Tibial nerve (tissue), 4 donors: ENCODE data around the gene PVALEF. TPM values are rescaled to one million over a fixed set of nuclear protein-coding genes. Genes with fewer than 3 reads are reported as not detected.

Experiments used
- DNase-seq, 2 donors: peaks; one replicate each; pipeline ENCODE4 v3.0.0-alpha.2; 2019; ENCODE audit warnings: low spot score in 2 of 2
- H3K27ac ChIP-seq, 4 donors: fragments of 200-600 bp; sonication (generic) in 3 of 4; one replicate each; pipeline ENCODE4 v1.5.1; 2017 to 2019; ENCODE audit warnings: mild to moderate bottlenecking in 1 of 4
- H3K27me3 ChIP-seq, 2 donors: fragments of 200-600 bp; sonication (generic) in 1 of 2; one replicate each; pipeline versions ENCODE4 v1.5.1 to v1.6.0; 2017 to 2019
- H3K36me3 ChIP-seq, 3 donors: fragments of 200-600 bp; sonication (generic); one replicate each; pipeline ENCODE4 v1.5.1; 2018 to 2019
- H3K4me1 ChIP-seq, 4 donors: fragments of 200-600 bp; sonication (generic) in 3 of 4; one replicate each; pipeline ENCODE4 v1.5.1; 2017 to 2019
- H3K4me3 ChIP-seq, 4 donors: fragments of 200-600 bp; sonication (generic) in 3 of 4; one replicate each; pipeline ENCODE4 v1.5.1; 2017 to 2019; ENCODE audit warnings: mild to moderate bottlenecking in 1 of 4, moderate library complexity in 1 of 4
- H3K9me3 ChIP-seq, 4 donors: fragments of 200-600 bp; sonication (generic) in 3 of 4; one replicate each; pipeline ENCODE4 v1.5.1; 2017 to 2019
- EP300 ChIP-seq, 2 donors: sonication (generic); formaldehyde crosslinking; IDR thresholded peaks; one replicate each; pipeline ENCODE4 v1.6.1; 2017; ENCODE audit warnings: antibody characterized with exemption in 2 of 2, mild to moderate bottlenecking in 1 of 2
- POLR2A ChIP-seq, 2 donors: fragments of 450-650 bp; IDR thresholded peaks; one replicate each; pipeline ENCODE4 v1.6.1; 2017; ENCODE audit warnings: antibody characterized with exemption in 2 of 2, mild to moderate bottlenecking in 2 of 2, moderate library complexity in 2 of 2
- WGBS, 2 donors: methylation state at CpG; one replicate each; pipeline ENCODE4 v1.1.5; 2018; 5-methylcytosine and 5-hydroxymethylcytosine counted together
- total RNA-seq, 4 donors: library from RNA; depleted of rRNA; stranded (reverse); fragments of >200 nt; gene quantifications; one replicate each; pipeline ENCODE4 v1.1.0, GENCODE V29; 2016
- TF ChIP-seq, protein P1 (sequence below), 5 experiments: fragments of 200-600 bp in 3 of 5; fragments of 450-650 bp in 2 of 5; sonication (generic) in 3 of 5; IDR thresholded peaks; one replicate each; pipeline ENCODE4 v1.5.1; 2016 to 2019; ENCODE audit warnings: antibody characterized with exemption in 5 of 5, mild to moderate bottlenecking in 3 of 5, moderate library complexity in 2 of 5

Gene PVALEF
- total RNA-seq, 4 donors from 2014 or later, result not detected

DNA sequence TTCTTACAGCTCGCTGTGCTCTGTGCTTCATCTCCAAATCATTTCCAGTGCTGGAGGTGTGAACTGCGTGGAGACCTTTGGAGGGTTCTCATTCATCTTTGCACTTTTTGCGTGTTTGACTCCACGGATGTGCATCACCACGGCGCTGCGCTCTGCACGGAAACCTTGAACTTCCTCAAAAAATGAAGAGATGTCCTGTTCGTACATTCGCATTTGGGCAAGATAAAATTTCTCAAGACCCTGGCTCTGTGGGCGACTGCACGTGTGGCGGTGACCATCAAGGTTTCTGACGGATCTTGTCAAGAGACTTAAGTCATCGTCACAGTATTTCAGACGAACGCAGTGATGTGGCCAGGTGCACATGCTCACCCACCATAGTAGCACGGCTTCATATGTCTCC is 10.3 kb upstream of the PVALEF start:
- DNase-seq, result no peak
- Histone ChIP-seq H3K9me3 (no peaks in the 10 kb centered on the region), H3K4me1 (peaks cover 0 to 27% (median 0%) of the 10 kb centered on the region in 4 donors), H3K36me3 (no peaks in the 10 kb centered on the region), H3K27me3 (no peaks in the 10 kb centered on the region), H3K4me3 (no peak overlapping the region), H3K27ac (no peak overlapping the region)
- WGBS, 2 donors, result 93 to 94% methylated on average over 18 of the region's 18 CpGs
- TF ChIP-seq, protein P1, sequence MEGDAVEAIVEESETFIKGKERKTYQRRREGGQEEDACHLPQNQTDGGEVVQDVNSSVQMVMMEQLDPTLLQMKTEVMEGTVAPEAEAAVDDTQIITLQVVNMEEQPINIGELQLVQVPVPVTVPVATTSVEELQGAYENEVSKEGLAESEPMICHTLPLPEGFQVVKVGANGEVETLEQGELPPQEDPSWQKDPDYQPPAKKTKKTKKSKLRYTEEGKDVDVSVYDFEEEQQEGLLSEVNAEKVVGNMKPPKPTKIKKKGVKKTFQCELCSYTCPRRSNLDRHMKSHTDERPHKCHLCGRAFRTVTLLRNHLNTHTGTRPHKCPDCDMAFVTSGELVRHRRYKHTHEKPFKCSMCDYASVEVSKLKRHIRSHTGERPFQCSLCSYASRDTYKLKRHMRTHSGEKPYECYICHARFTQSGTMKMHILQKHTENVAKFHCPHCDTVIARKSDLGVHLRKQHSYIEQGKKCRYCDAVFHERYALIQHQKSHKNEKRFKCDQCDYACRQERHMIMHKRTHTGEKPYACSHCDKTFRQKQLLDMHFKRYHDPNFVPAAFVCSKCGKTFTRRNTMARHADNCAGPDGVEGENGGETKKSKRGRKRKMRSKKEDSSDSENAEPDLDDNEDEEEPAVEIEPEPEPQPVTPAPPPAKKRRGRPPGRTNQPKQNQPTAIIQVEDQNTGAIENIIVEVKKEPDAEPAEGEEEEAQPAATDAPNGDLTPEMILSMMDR (IDR thresholded peaks at IDR 0.05), result no peak
- TF ChIP-seq POLR2A (IDR thresholded peaks at IDR 0.05) (no peak), EP300 (IDR thresholded peaks at IDR 0.05) (no peak)

DNA sequence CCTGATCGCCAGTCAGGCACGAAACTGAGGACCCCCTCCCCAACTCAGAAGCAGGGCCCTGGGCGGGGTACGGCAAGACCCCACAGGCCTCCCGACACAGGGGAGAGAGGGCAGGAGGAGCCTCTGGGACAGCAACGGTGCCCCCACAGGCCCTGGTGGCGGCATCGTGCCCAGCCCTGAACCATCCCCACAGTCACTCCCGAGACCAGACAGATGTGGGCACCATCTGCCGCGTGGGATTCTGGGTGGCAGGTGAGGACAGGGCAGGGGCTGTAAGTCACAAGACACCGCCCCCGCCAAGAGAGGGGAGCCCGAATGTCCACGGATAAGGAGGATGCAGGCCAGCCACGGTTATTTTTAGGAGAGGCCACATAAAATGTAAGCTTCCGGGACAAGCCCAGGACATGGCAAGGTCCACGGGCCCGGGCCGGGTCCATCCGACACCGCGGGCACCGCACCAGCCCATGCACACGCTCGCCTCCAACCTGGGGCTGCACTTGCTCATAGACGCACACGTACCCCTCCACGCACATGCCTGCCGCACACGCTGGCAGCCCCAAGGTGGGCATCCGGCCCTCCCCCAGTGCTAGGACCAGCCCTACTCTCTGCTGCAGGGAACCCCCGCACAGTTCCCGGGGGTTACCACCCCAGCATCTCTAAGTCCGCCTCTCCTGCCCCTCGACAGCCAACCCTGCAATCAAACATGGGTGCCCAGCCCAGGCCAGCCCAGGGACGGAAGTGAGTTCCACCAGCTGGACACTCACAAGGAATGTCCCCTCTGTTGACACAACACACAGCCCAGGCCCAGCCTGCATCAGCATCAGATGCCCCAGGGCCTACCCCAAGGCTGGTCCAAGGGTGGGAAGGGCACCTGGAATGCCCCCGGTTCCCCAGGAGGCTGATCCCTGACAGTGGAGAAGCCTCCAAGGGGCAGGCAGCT is 8.2 kb upstream of the PVALEF start:
- no peaks in the 10 kb centered on the region for H3K9me3 ChIP-seq
- no peak overlapping the region for H3K27ac ChIP-seq
- no peak for DNase-seq
- TF ChIP-seq POLR2A (IDR thresholded peaks at IDR 0.05) (no peak), EP300 (IDR thresholded peaks at IDR 0.05) (no peak)
- TF ChIP-seq, protein P1 (IDR thresholded peaks at IDR 0.05), result no peak
- H3K4me3 ChIP-seq, result no peak overlapping the region
- no peaks in the 10 kb centered on the region for H3K36me3 ChIP-seq
- no peaks in the 10 kb centered on the region for H3K27me3 ChIP-seq
- 87 to 94% methylated on average over 35 to 36 of the region's 38 CpGs for WGBS, 2 donors
- H3K4me1 ChIP-seq, result peaks cover 0 to 25% (median 0%) of the 10 kb centered on the region in 4 donors

DNA sequence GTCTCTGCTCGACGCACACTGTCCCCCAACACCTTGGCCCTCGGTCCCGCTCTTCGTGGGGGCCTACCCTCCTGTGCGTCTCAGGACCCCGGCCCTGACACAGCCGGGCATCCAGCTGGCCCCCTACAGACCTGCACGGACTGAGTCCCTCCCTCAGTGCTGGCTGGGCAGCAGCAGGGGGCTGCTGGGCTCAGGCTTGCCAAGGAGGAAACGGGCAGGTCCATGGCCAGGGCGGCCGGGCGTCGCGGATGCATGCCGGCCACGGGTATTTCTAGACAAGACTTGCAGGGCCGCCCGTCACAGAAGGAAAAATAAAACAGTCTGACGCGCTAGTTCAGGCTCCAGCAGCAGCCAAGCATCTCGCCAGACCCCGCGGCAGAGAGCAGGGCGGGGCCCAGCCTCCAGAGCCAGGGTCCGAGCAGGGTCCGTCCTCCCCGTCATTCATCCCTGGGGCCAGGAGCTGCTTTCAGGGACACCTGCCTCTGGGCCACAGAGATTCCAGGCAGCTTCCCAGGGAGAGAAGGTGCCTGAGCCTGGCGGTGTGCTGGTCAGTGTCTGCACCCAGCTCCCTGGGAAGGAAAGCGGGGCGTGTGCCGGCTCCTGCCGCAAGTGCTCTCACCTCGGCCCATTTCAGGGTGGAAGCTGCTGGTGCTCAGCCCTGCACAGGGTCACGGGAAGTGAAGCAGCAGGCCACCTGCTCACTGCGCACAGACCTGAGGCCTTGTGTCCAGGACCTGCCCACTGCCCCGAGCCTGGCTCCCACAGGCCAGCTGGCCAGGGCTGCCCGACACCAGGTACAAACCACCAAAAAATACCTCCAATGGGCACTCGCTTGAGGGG is 7.2 kb upstream of the PVALEF start:
- no peak for DNase-seq
- Histone ChIP-seq H3K27ac (no peak overlapping the region), H3K9me3 (no peaks in the 10 kb centered on the region), H3K4me3 (no peak overlapping the region), H3K36me3 (no peaks in the 10 kb centered on the region), H3K27me3 (no peaks in the 10 kb centered on the region), H3K4me1 (peaks cover 0 to 15% (median 0%) of the 10 kb centered on the region in 4 donors)
- TF ChIP-seq, protein P1 (IDR thresholded peaks at IDR 0.05), result no peak
- TF ChIP-seq EP300 (IDR thresholded peaks at IDR 0.05) (no peak), POLR2A (IDR thresholded peaks at IDR 0.05) (no peak)
- WGBS, 2 donors, result 90 to 93% methylated on average over 28 to 31 of the region's 39 CpGs

DNA sequence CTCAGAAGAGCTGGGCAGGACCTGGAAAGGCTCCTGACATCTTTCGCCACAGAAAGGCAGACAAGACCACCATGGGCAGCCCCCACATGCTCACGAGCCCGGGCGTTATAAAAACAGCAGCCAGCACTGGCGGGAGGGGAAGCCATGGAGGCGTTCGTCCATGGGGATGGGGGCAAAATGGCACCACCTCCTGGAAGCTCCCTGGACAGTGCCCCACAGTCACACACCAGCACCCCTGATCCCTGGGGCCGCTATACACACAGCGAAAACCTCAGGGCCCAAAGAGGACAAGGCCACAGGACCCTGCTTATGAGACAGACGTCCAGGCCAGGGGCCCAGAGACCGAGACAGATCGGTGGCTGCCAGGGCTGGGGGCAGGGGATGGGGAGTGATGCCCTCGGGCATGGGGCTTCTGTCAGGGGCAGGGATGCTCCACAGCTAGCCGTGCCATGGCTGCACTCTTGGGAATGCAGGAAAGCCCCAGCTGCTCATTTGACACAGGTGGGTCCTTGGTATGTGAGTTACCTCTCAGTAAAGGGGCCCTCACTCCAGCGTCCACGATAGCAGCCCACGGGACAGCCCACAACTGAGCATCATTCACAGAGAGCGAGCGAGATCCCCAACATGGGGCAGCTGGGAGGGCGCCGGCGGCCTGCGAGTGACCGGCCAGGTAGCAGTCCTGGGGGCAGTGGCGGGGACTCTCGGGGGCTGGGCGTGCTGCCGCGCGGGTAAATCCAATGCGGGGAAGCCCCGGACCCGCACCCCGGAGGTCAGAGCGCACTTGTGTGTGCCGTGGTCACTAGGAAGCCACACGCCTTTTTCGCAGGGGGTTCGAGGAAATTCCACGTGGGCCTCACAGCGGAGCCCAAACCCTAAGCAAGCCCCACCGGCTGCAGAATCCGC is 6.4 kb upstream of the PVALEF start:
- 88 to 91% methylated on average over 33 to 40 of the region's 43 CpGs for WGBS, 2 donors
- DNase-seq, result no peak
- no peaks in the 10 kb centered on the region for H3K9me3 ChIP-seq
- peaks cover 0 to 20% (median 0%) of the 10 kb centered on the region in 4 donors for H3K4me1 ChIP-seq
- H3K27me3 ChIP-seq, result no peaks in the 10 kb centered on the region
- H3K4me3 ChIP-seq, result no peak overlapping the region
- H3K27ac ChIP-seq, result no peak overlapping the region
- no peaks in the 10 kb centered on the region for H3K36me3 ChIP-seq
- no peak for TF ChIP-seq EP300 (IDR thresholded peaks at IDR 0.05)
- TF ChIP-seq, protein P1 (IDR thresholded peaks at IDR 0.05), result no peak
